Measurements from ENCODE around the gene RFWD3.
A peak's percentile ranks its signal among the peaks of the same experiment; 100 is the strongest.
"Not testable (repeated sequence)": the region's sequence is repeated elsewhere in the genome, so short reads cannot be mapped to it uniquely, and the experiment has no call there.

RFWD3 gene

GRCh38 chr16:74666425-74667254, at the start of gene RFWD3:
RFWD3 (minus strand) TSS chr16:74666877; CDS start chr16:74661449, 5,428 bp downstream.
- DNase-seq = peak; percentile 98

- DNase-seq = no peak
Measured at GRCh38 chr16:74716355-74716754, 49.7 kb upstream of the RFWD3 start.

- no peak for DNase-seq
Measured at GRCh38 chr16:74713876-74714275, 47.2 kb upstream of the RFWD3 start.

- DNase-seq = no peak
Measured at GRCh38 chr16:74713325-74713724, 46.6 kb upstream of the RFWD3 start.

- DNase-seq = no peak
Measured at GRCh38 chr16:74711938-74712337, 45.3 kb upstream of the RFWD3 start.

GRCh38 chr16:74710401-74710800, 43.7 kb upstream of the RFWD3 start:
- DNase-seq = no peak

GRCh38 chr16:74709441-74709877, 42.8 kb upstream of the RFWD3 start:
- DNase-seq = no peak

- DNase-seq = no peak
Measured at GRCh38 chr16:74700438-74701225, 34.0 kb upstream of the RFWD3 start, which contains the start of gene MLKL. MLKL (minus strand) TSS chr16:74700862; CDS start chr16:74695757, 5,105 bp downstream.

- no peak for DNase-seq
Measured at GRCh38 chr16:74700116-74700437, 33.4 kb upstream of the RFWD3 start.

GRCh38 chr16:74699666-74700065, 33.0 kb upstream of the RFWD3 start:
- no peak for DNase-seq

- DNase-seq = no peak
Measured at GRCh38 chr16:74698222-74698621, 31.5 kb upstream of the RFWD3 start.

- peak; percentile 87 for DNase-seq
Measured at GRCh38 chr16:74695450-74696422, 29.1 kb upstream of the RFWD3 start.

- DNase-seq = no peak
Measured at GRCh38 chr16:74691093-74691855, 24.6 kb upstream of the RFWD3 start.

GRCh38 chr16:74682556-74682955, 15.9 kb upstream of the RFWD3 start:
- DNase-seq = no peak

GRCh38 chr16:74680681-74681080, 14.0 kb upstream of the RFWD3 start:
- DNase-seq = no peak

- DNase-seq = no peak
Measured at GRCh38 chr16:74679983-74680382, 13.3 kb upstream of the RFWD3 start.

GRCh38 chr16:74677868-74678267, 11.2 kb upstream of the RFWD3 start:
- no peak for DNase-seq

- DNase-seq = no peak
Measured at GRCh38 chr16:74673876-74674275, 7.2 kb upstream of the RFWD3 start.

- not testable (repeated sequence) for DNase-seq
Measured at GRCh38 chr16:74668877-74669276, 2.2 kb upstream of the RFWD3 start.

- no peak for DNase-seq
Measured at GRCh38 chr16:74667255-74667700, 601 bp upstream of the RFWD3 start.

GRCh38 chr16:74666010-74666421, 661 bp downstream of the RFWD3 start:
- DNase-seq = no peak

GRCh38 chr16:74661064-74661463, 5.6 kb downstream of the RFWD3 start:
- no peak for DNase-seq
